Activated CD8-positive, alpha-beta T cell treated with anti-CD3 and anti-CD28 coated beads for 36 hours (primary cell): Measurements from ENCODE around the gene S100PBP. TPM values are rescaled to one million over a fixed set of nuclear protein-coding genes. Genes with fewer than 3 reads are reported as not detected.

Experiments used
- ATAC-seq: fragments of 200-7000 bp; cut with Tn5 transposase; one replicate; pipeline ENCODE4 v1.10.0; 2021; ENCODE audit warnings: mild to moderate bottlenecking, moderate library complexity
- CTCF ChIA-PET: fragments of 350-600 bp; sonication (Branson Sonifier 250); formaldehyde crosslinking; loops from one replicate; lab custom pipeline; 2021; ENCODE audit warnings: antibody characterized with exemption; lab: Charles Lee
- POLR2A ChIA-PET: fragments of 350-600 bp; sonication (Branson Sonifier 250); formaldehyde crosslinking; loops from one replicate; lab custom pipeline; 2021; ENCODE audit warnings: antibody characterized with exemption; lab: Charles Lee
- DNase-seq: peaks from one replicate; pipeline ENCODE4 v3.0.0-alpha.2; 2020
- H3K27ac Mint-ChIP-seq: one replicate; pipeline ENCODE4 v1.8.0; 2021; ENCODE audit warnings: mild to moderate bottlenecking, mixed read lengths
- H3K27me3 Mint-ChIP-seq: one replicate; pipeline ENCODE4 v1.8.0; 2021; ENCODE audit warnings: mixed read lengths
- H3K36me3 Mint-ChIP-seq: one replicate; pipeline ENCODE4 v1.8.0; 2021; ENCODE audit warnings: low read depth, mixed read lengths
- H3K4me1 Mint-ChIP-seq: one replicate; pipeline ENCODE4 v1.8.0; 2021; ENCODE audit warnings: low read depth, mixed read lengths
- H3K4me3 Mint-ChIP-seq: one replicate; pipeline ENCODE4 v1.8.0; 2021; ENCODE audit warnings: mild to moderate bottlenecking, moderate library complexity, mixed read lengths
- H3K9me3 Mint-ChIP-seq: one replicate; pipeline ENCODE4 v1.8.0; 2021; ENCODE audit warnings: mixed read lengths
- intact Hi-C: fragments of 100-400 bp; cut with micrococcal nuclease; formaldehyde crosslinking; loops from one replicate; pipeline ENCODE4 v1.10.0; 2022
- total RNA-seq, 2 experiments: library from RNA; stranded (reverse); gene quantifications; one replicate each; pipeline ENCODE4 v1.2.3, GENCODE V29; 2021
- TF ChIP-seq, protein P1 (sequence below): fragments of 200-600 bp; IDR thresholded peaks from one replicate; pipeline ENCODE4 v1.8.0; 2022; ENCODE audit warnings: antibody characterized with exemption, mild to moderate bottlenecking

The S100PBP gene
- total RNA-seq, 2 experiments from 2014 or later = 25.7 to 27.3 TPM

DNA sequence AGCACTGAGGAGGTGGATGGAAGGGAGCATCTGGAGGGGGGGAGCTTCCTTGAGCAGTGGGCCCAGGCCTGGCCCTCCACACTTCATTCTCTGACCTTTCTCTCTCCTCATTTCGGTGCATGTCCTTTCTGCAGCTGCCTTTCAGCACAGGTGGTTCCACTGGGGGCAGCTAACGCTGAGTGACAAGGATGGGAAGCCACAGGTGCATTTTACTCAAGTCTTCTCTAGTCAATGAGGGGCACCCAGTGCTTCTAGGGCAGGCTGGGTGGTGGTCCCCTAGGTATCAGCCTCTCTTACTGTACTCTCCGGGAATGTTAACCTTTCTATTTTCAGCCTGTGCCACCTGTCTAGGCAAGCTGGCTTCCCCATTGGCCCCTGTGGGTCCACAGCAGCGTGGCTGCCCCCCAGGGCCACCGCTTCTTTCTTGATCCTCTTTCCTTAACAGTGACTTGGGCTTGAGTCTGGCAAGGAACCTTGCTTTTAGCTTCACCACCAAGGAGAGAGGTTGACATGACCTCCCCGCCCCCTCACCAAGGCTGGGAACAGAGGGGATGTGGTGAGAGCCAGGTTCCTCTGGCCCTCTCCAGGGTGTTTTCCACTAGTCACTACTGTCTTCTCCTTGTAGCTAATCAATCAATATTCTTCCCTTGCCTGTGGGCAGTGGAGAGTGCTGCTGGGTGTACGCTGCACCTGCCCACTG, 43.5 kb upstream of the S100PBP start:
- ATAC-seq (peak; percentile 4), DNase-seq (no peak)
- CTCF ChIA-PET = interaction anchor here (1.2 to 13.2 kb wide), 24 partner anchors 9 to 254 kb away, joined by 3 to 197 read pairs (median 8); no protein-coding TSS in a partner anchor
- Mint-ChIP-seq H3K9me3 (no peaks in the 10 kb centered on the region), H3K36me3 (peaks cover 30% of the 10 kb centered on the region), H3K4me3 (no peak overlapping the region), H3K27me3 (no peaks in the 10 kb centered on the region), H3K4me1 (peaks cover 16% of the 10 kb centered on the region), H3K27ac (peak overlapping the region; percentile 19)
- POLR2A ChIA-PET = interaction anchor here (0.8 to 3.1 kb wide), 9 partner anchors 9 to 68 kb away, joined by 3 to 11 read pairs (median 6); no protein-coding TSS in a partner anchor
- TF ChIP-seq, protein P1, sequence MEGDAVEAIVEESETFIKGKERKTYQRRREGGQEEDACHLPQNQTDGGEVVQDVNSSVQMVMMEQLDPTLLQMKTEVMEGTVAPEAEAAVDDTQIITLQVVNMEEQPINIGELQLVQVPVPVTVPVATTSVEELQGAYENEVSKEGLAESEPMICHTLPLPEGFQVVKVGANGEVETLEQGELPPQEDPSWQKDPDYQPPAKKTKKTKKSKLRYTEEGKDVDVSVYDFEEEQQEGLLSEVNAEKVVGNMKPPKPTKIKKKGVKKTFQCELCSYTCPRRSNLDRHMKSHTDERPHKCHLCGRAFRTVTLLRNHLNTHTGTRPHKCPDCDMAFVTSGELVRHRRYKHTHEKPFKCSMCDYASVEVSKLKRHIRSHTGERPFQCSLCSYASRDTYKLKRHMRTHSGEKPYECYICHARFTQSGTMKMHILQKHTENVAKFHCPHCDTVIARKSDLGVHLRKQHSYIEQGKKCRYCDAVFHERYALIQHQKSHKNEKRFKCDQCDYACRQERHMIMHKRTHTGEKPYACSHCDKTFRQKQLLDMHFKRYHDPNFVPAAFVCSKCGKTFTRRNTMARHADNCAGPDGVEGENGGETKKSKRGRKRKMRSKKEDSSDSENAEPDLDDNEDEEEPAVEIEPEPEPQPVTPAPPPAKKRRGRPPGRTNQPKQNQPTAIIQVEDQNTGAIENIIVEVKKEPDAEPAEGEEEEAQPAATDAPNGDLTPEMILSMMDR = no peak
- intact Hi-C loops = loop anchor here (2.0 kb wide), 1 partner anchor 63 kb away; no protein-coding TSS in a partner anchor

GRCh38 chr1:32774464-32774808, 43.0 kb upstream of the S100PBP start:
- intact Hi-C loops = loop anchor here (2.0 kb wide), 1 partner anchor 64 kb away; no protein-coding TSS in a partner anchor
- POLR2A ChIA-PET = interaction anchor here (0.8 to 3.1 kb wide), 5 partner anchors 10 to 68 kb away, joined by 3 to 11 read pairs (median 4); no protein-coding TSS in a partner anchor

DNA sequence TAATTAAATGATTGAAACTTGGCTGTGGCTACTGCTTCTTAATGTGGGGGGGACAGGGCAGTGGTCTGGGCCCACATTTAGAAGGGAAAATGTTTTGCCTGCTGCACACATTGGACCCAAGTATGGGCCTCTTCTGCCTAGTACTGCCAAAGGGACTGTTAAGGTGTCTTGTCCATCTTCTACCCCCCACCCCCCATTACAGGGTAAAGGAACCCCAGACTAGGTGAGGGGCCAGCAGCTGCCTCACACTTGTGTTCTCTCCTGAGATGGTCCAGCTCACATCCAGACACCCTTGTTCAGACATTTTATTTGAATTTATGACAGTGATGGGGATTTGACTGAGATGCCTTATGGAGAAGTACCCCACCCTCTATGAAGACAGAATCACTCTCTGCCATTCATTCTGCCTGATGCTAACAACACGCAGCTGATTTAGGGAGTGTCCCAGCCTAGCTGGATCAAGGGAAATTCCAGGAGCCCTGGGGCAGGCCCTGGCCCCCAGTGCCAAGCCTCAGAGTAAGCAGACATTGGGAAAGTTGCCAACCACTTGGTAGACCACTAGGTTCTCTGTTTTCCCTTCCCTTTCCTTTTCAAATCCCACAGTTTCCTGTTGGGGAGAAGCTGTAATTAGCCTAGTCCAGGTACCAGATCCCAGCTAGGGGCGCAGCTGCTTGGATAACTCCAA, 42.4 kb upstream of the S100PBP start:
- ATAC-seq (no peak), DNase-seq (no peak)
- CTCF ChIA-PET = interaction anchor here (1.4 to 13.2 kb wide), 10 partner anchors 8 to 255 kb away, joined by 5 to 197 read pairs (median 21); no protein-coding TSS in a partner anchor
- no peak overlapping the region for H3K4me3 Mint-ChIP-seq
- H3K27me3 Mint-ChIP-seq = no peaks in the 10 kb centered on the region
- H3K4me1 Mint-ChIP-seq = peaks cover 16% of the 10 kb centered on the region
- POLR2A ChIA-PET = interaction anchor here (1.1 to 3.1 kb wide), 4 partner anchors 23 to 69 kb away, joined by 3 to 11 read pairs (median 4); no protein-coding TSS in a partner anchor
- no peaks in the 10 kb centered on the region for H3K9me3 Mint-ChIP-seq
- H3K36me3 Mint-ChIP-seq = peaks cover 41% of the 10 kb centered on the region
- TF ChIP-seq, protein P1 = no peak
- intact Hi-C loops = loop anchor here (2.0 kb wide), 1 partner anchor 64 kb away; no protein-coding TSS in a partner anchor
- H3K27ac Mint-ChIP-seq = peak overlapping the region; percentile 55

More at GRCh38 chr1:32774464-32774808, 43.0 kb upstream of the S100PBP start:
- no peak for ATAC-seq
- Mint-ChIP-seq H3K27ac (peak overlapping the region; percentile 19), H3K9me3 (no peaks in the 10 kb centered on the region), H3K4me1 (peaks cover 16% of the 10 kb centered on the region), H3K4me3 (no peak overlapping the region), H3K27me3 (no peaks in the 10 kb centered on the region), H3K36me3 (peaks cover 35% of the 10 kb centered on the region)
- CTCF ChIA-PET = interaction anchor here (1.4 to 13.2 kb wide), 13 partner anchors 8 to 254 kb away, joined by 4 to 197 read pairs (median 13); no protein-coding TSS in a partner anchor
- TF ChIP-seq, protein P1 = no peak
- DNase-seq = no peak

DNA sequence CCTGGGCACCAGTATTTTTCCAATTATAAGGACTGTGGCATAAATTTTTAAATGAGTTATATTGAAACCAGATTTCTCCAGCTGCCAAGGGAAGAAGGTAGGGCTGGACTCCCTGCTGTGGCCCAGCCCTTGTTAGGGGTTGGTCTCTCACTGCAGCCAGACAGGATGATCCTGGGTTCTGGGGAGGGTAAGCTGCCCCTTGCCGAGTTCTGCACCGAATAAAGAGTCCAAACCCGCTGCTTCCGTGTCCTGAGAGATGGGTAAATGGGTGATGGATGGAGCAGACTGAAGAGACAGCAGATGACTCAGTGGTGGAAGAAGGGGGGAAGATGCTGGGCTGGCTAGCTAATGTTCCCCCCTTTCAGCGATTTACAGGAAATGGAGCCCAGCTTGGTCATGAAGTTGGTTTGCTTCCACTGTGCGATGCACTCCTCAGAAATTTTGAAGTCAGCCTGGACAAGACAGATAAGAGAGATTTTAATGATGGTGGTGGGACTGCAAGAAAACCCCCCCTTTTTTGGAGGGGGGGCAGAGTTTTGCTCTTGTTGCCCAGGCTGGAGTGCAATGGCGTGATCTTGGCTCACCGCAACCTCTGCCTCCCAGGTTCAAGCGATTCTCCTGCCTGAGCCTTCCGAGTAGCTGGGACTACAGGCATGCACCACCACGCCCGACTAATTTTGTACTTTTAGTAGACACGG, 41.7 kb upstream of the S100PBP start:
- POLR2A ChIA-PET = interaction anchor here (1.1 to 1.3 kb wide), 2 partner anchors 23 to 63 kb away, joined by 3 to 4 read pairs; no protein-coding TSS in a partner anchor
- Mint-ChIP-seq H3K9me3 (no peaks in the 10 kb centered on the region), H3K36me3 (peaks cover 48% of the 10 kb centered on the region), H3K4me3 (no peak overlapping the region), H3K4me1 (peaks cover 16% of the 10 kb centered on the region), H3K27me3 (no peaks in the 10 kb centered on the region), H3K27ac (peak overlapping the region; percentile 59)
- TF ChIP-seq, protein P1 = no peak
- DNase-seq (no peak), ATAC-seq (no peak)
- intact Hi-C loops = loop anchor here (2.0 kb wide), 1 partner anchor 65 kb away; no protein-coding TSS in a partner anchor
- CTCF ChIA-PET = interaction anchor here (1.0 to 13.2 kb wide), 7 partner anchors 10 to 255 kb away, joined by 3 to 197 read pairs (median 26); no protein-coding TSS in a partner anchor
